Glomerular endothelial cell (primary cell): ENCODE results near the gene MAP7D1. TPM values are rescaled to one million over a fixed set of nuclear protein-coding genes. Genes with fewer than 3 reads are reported as not detected.
"Not testable (repeated sequence)": the region's sequence is repeated elsewhere in the genome, so short reads cannot be mapped to it uniquely, and the experiment has no call there.

Source experiments
- DNase-seq: peaks from one replicate; pipeline ENCODE4 v3.0.0-alpha.2; 2011; ENCODE audit warnings: low read depth, low spot score; ENCODE audit errors: extremely low read depth
- total RNA-seq: library from RNA; depleted of rRNA; stranded (reverse); fragments of >200 nt; gene quantifications from 2 replicates; pipeline ENCODE4 v1.2.3, GENCODE V29; 2015

Gene MAP7D1
- total RNA-seq, 1 donor from 2014 or later, result 282 TPM

DNA sequence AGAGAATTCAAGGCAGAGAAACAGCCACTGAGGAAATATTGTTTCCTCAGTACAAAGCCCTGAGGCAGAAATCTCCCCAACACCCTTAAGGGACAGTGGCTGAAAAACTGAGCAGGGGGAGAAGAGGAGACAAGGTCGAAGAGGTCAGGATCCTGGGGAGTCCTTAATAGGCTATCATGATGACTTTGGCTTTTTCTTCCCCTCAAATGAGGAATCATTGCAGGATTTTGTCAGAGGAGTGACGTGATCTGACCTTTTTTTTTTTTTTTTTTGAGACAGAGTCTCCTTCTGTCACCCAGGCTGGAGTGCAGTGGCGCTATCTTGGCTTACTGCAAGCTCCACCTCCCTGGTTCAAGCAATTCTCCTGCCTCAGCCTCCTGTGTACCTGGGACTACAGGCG, 10.2 kb downstream of the MAP7D1 start:
- DNase-seq, result no peak

DNA sequence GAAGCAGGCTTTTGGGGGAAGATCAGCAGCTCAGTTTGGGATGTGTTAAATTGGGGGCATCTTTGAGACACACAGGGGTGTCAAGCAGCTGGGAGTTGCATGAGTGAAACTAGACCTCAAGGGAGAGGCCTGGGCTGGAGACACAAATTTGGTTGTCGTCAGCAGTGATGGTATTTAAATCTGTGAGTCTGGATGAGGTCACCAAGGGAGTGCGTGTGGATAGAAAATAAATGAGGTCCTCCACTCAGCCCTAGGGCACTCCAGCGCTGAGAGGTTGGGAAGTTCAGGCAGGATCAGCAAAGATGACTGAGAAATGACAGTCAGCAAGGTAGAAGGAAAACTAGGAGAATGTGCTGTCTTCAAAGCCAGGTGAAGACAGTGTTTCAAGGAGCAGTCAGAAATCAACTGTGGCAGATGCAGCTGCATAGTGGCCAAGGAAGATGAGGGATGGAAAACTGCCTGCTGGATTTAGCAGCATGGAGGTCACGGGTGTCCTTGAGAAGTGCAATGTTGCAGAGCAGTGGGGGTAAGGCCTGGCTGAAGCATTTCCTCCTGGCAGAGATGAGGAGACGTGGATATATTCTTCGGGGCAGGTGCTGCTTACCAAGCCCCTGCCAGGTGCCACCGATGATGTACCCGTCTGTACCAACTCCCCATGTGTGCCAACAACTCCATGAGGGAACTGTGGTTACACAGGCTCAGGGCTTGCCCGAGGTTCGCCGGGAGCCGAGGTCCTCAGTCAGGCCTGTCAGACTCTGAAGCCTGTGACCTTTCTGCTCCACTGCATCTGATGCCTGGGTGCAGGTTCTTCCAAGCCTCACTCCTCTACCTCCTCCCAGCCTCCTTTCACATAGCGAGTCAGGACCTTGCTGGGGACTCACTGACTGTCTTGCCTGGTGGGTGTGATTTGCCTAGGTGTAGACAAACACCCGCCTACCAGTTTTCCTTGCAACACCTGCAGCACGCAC, 11.3 kb downstream of the MAP7D1 start:
- DNase-seq, result no peak

DNA sequence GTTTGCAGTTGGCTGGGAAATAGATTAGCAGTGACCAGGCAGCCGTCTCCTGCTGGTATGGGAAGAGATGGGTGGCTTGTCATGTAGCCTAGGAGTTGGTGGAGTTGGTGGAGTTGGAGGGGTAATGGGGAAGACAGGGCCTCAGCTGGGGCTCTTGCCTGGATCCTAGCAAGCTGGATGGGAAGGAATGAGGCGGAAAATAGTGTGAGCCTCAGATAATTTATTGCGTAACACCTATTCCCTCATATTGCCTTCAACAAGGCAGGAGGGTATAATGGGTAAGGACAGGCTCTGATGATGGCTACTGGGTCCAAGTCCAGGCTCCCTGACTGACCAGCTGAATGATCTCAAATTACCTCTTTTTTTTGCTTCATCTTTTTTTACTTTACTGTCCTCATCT, 12.6 kb downstream of the MAP7D1 start:
- DNase-seq, result no peak

DNA sequence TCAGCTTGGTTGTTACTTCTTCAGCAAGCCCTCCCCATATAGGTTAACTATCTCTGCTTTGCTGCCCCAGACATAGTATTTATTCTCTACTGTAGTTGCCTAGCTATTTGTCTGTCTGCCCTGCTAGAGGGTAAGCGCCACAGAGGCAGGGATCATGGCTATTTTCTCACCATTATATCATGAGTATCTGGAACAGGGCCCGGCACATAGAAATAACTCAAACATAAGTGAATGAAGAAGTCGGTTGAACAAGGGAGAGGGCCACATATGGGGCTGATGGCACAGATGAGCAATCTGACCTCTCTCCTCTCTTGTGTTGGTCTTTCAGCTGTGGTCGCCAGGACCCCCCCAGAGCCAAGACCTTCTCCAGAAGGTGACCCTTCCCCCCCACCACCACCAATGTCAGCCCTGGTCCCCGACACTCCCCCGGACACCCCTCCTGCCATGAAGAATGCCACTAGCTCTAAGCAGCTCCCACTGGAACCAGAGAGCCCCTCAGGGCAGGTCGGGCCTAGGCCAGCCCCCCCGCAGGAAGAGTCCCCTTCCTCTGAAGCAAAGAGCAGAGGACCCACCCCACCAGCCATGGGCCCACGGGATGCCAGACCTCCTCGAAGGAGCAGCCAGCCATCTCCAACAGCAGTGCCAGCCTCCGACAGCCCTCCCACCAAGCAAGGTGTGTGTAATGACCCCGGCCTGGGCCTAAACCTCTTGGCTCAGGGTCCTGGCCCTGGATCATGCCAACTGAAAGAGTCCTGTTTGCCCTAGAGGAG, 14.9 kb downstream of the MAP7D1 start:
- DNase-seq, result no peak

DNA sequence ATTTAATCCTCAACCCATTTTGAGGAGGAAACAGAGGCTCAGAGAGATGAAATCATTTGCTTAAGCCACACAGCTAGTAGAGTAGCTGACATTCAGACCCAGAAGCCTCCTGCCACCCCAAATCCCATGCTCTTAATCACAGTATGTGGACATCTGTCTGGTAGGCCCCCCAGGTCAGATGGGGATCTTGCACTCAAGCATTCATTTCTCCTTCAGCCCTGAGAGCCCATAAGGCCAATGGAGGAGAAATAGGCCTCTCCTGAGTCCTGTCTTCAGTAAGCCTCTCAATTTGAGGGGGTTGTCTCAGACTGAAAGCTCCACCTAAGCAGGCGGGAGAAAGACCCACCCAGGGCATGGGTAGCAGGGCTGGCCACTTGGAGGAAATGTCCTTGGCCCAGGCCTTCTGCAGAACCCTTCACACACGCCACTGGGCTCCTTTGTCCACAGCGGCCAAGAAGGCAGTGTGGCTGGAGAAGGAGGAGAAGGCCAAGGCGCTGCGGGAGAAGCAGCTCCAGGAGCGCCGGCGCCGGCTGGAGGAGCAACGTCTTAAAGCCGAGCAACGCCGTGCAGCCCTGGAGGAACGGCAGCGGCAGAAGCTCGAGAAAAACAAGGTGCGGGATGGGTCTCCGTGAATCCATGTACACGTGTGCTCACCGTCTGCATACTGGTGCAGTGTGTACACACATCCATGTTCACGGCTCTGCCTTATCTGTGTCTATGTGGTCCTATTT, 16.2 kb downstream of the MAP7D1 start:
- no peak for DNase-seq

DNA sequence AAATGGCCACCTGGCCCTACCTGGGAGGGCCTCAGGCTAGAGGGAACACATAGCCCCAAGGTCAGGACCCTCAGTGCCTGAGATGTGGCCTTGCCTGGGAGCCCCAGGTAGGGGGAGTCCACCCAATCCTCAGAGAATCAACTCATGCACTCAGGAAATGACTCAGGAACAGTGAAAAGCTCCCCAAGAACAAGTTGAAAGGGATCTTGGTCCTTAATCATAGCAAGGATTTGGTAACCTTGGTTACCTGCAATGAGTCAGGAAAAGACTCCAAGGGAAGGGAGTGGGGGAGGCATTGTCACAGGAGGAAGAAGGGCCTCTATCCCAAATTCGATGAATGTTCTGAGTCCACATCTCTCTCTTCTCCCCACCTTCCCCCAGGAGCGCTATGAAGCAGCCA, 17.0 kb downstream of the MAP7D1 start:
- DNase-seq, result peak; percentile 58

DNA sequence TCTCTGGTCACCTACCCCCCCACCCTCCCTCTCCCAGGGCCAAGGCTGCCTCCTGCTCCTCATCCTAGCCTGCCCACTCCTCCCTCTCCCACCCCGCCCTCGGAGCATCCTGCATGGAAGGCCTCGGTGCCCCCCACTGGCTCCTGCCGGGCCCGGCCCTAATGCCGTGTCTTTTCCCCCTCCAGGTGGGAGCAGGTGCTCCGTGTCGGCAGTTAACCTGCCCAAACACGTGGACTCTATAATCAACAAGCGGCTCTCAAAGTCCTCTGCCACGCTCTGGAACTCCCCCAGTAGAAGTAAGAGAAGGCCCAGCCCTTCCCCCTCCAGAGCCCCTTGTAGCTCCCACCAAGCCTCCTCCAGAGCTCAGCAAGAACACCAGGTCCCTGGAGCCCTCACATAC, 18.8 kb downstream of the MAP7D1 start:
- no peak for DNase-seq

DNA sequence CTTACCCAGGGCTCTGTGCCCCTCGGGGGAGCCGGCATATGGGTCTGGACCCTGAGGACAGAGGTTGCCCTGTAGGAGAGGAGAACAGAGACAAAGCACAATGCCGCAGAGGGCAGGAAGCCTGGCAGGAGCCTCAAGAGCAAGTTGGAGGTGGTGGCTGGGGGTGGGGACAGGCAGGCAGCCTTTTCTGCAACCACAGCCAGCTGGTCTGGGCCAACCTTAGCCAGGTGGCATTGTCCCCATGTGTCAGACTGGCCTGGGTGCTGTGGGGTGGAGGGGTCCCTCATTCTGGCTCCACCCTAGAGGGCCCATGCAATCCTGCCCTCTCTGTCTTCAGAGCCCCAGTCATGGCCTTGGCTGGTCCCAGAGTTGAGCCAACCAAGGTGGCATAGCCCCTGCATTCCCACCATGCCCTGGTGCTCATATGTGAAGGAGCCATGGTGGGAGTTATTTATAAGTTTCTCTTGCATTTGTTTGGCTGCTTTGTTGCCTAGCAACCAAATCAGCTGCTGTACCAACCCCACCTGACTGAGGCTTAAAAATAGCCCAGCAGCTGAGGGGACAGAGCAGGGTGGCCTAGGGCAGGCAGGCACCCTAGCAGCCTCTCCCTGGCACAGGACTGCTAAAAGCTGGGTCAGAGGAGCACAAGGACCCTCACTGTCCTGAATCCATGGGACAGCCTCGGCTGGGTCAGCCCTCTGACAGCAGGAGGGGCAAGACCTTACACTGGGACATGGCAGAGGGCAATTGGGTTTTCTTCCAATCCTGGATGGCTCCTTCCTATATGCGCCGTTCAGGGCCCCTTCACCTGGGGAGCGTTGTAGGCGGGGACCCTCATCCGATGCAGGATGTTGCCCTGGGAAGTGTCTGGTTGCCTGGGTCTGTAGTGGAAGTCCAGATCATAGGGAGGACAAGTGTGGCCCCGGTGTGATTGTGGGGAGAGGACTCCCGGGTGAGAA, 19.5 kb downstream of the MAP7D1 start:
- no peak for DNase-seq

DNA sequence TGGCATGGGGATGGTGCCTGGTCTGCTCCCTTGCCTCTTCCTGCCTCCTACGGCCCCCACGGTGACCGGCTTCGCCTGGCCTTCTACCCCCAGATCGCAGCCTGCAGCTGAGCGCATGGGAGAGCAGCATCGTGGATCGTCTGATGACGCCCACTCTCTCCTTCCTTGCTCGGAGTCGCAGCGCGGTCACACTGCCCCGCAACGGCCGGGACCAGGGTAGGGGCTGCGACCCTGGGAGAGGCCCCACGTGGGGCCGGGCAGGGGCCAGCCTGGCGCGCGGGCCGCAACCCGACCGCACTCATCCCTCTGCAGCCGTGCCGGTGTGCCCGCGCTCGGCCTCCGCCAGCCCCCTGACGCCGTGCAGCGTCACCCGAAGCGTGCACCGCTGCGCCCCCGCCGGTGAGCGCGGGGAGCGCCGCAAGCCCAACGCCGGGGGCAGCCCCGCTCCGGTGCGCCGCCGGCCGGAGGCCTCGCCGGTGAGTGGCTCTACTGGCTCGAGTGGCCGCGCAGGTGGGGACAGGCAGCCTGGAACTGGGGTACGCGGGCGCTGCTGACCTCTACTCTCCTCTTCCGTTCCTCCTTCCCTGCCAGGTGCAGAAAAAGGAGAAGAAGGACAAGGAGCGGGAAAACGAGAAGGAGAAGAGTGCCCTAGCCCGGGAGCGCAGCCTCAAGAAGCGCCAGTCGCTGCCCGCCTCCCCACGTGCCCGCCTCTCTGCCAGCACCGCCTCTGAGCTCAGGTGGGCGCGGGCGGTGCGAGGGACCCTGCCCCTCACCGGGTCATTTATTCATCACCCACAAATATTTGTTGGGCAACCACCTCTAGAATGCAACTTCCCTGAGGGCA, 20.4 kb downstream of the MAP7D1 start:
- no peak for DNase-seq

DNA sequence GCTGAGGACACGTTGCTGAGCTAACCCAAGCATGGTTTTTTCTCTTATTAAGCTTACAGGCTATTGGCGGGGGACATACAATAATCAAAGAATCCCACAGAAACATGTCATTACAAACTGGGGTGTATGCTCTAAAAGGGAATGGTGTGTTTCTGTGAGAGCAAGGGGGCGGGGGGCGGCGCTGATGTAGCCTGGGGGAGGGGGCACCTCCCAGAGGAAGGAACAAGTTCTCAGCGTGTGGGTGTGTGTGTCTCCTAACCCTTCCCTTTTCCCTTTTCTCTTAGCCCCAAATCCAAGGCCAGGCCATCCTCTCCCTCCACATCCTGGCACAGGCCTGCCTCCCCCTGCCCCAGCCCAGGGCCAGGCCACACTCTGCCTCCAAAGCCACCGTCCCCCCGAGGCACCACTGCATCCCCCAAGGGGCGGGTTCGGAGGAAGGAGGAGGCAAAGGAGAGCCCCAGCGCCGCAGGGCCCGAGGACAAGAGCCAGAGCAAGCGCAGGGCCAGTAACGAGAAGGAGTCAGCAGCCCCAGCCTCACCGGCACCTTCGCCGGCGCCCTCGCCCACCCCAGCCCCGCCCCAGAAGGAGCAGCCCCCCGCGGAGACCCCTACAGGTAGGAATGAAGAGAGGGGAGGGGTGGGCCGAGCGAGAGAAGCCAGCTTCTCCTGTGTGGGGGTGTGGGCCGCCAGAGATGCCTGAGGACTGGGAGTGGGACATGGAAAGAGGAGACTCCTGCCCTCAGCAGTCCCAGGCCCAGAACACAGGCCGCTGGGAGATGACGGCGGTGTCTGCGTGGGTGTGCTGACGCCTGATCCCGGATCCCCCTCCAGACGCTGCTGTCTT, 21.9 kb downstream of the MAP7D1 start:
- DNase-seq, result no peak

DNA sequence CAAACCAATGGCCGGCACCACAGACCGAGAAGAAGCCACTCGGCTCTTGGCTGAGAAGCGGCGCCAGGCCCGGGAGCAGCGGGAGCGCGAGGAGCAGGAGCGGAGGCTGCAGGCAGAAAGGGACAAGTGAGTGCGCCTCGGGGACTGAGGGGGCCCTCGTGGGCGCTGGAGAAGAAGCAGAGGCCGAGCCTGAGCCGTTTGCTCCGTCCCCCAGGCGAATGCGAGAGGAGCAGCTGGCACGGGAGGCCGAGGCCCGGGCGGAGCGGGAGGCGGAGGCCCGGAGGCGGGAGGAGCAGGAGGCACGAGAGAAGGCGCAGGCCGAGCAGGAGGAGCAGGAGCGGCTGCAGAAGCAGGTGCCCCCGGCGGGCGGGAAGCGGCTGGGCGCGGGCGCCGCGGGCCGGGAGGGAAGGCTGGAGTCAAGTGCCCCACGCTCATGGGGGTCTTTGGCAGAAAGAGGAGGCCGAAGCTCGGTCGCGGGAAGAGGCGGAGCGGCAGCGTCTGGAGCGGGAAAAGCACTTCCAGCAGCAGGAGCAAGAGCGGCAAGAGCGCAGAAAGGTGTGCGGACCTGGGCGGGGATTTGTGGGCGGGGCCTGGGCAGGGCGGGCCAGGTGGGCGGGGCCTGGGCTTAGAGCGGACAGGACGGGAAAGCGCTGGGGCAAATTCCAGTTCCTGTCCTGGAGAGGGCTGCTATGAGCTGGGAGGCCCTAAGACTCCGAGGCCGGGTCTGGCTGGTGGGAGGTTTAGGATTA, 22.7 kb downstream of the MAP7D1 start:
- no peak for DNase-seq

DNA sequence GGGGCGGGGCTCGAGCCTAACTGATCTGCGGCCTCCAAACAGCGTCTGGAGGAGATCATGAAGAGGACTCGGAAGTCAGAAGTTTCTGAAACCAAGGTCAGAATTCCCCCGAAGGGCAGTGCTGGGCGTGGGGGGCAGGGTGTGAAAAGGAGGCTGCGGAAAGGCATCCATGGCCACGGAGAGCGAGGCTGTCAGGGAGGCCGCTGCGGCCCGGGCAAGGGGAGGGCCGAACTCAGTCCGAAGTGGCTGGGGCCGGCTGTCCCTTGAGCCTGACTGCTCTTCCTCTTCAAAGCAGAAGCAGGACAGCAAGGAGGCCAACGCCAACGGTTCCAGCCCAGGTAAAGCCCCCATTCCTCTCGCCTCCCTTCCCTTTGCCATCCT, 23.2 kb downstream of the MAP7D1 start:
- no peak for DNase-seq

DNA sequence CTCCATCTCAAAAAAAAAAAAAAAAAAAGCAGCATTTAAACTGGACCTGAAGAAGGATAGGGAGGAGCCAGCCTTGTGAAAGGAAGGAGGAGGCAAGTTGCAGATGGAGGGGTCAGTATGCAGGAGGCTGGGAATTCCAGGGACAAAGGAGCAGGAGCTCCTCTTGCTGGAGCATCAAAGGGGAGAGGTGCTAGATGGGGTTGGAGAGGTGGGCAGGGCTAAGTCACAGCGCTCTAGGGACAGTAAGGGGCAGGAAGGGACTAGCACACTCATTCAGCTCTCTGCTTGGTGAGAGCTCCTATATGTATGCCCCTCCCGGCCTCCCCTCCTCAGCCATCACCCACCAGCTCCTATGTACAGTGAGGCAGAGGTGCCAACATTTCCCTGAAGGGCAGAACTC, 26.8 kb downstream of the MAP7D1 start:
- no peak for DNase-seq

DNA sequence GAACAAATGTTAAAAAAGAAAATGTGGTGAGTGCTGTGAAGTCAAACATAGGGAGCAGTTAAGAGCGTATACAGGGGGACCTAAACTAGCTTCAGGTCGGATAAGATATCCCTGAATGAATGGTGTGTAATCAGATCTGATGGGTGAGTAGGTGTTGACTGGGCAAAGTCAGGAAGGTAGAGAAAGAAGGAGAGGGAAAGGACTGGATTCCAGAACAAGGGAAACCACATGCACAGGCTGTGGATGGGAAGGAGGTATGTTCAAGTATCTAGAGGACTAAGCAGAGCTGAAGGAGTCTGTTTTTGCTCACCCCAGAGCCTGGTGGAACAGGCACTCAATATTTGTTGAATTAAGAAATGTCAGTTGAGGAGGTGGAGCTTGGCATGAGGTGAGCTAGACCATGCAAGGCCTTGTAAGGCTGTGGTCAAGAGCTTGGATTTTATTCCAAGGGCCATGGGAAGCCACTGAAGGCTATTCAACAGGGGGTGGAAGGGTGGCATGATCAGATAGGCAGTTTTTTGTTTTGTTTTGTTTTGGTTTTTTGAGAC, 27.4 kb downstream of the MAP7D1 start:
- DNase-seq, result no peak

DNA sequence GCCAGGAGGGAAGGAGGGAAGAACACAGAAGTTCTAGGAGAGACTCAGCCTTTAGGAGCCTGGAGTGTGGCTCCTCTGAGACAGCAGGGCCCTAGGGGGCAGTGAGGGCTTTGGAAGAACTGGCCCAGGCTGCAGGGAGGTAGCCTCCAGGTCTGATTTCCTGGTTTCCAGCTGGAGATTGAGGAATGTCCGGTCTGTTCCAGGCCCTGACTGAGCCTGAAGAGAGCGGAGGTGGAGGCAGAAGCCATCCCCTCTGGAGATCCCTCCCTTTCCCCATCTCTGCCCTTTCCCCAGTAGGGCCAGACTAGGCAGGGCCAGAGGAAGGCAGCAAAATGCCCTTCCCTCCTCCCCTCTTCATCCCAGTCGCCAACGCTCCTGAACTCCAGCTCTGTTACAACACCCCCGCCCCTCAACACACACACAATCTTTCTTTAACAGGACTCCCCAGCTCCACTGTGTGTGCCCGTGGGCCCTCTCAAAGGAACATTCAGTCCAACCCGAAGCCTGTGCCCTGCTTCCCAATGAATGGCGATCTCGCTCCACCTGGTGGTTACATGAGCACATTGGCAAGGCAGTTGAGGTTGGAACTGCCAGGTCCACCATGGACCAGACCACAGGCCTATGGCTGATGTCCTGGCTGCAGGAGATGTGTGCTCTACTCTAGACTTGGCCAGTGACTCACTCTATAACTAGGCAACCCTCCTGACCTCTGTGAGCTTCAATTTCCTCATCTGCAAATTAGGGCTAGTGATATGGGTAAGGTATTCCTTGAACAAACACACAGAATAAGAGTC, 32.0 kb downstream of the MAP7D1 start:
- peak; percentile 69 for DNase-seq

DNA sequence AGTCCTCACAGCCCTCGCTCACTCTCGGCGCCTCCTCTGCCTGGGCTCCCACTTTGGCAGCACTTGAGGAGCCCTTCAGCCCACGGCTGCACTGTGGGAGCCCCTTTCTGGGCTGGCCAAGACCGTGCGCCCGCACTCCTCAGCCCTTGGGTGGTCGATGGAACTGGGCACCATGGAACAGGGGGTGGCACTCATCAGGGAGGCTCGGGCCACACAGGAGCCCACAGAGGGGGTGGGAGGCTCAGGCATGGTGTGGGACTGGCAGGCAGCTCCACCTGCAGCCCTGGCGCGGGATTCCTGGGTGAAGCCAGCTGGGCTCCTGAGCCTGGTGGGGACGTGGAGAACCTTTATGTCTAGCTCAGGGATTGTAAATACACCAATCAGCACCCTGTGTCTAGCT, 40.8 kb downstream of the MAP7D1 start:
- DNase-seq, result not testable (repeated sequence)

DNA sequence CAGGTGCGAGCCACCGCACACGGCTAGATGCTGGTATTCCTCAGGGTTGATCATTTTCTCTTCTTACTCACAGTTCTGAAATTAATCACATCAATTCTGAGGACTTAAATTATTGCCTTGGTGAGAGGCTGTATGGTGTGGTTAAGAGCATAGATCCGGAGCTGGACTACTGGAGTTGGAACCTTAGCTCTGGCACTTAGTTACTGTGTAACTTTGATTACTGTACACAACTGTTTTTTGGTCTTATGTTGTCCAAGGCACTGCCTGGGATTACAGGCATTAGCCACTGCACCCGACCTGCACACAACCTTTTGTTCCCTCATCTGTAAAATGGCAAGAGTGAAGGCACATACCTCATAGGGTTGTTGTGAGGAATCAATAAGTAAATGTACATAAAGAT, 42.7 kb downstream of the MAP7D1 start:
- no peak for DNase-seq
